ENCODE results near the gene B3GALT6.

Gene B3GALT6

DNA sequence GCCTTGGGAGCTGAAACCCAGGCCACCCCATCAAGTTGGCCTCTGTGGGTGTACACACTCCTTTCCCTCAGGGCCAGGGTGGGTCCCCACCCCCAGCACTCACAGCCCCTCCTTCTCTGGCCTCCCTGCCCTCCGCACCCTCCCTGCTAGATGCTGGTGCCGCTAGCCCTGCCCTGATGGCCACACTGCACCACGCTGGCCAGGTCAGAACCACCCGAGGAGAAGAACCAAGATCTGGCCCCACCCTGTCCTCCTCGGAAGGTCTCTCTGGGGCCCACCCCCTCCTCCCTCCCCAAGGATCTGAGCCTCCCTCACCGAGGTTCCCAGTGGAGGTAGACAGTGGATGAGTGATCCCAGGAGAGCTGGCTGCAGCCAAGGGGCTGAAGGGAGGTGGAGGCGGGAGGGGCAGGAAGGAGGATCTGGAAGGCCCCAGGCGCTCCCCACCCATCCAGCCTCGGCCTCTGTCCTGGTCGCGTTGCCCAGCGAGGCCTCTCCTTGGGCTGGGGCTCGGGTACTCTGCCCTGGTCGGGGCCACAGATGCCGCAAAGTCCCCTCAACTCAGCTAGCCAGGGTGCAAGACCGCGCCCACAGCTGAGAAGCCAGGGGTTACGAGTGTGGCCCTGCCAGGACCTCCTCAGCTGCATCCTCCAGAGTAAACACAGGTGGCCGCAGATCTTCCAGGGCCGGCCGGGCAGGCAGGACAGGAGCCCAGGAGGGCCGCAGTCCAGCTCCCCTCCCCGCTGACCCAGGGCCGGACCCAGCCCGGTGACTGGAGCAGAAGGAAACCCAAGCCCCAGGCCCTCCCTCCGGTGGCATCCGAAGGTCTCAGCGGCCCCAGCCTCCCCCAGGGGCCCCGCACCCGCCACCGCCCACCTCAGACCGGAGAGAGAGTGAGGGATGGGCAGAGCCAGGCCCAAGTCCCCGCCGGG lies 5.2 kb downstream of the B3GALT6 start:
- peaks cover 5% of the 10 kb centered on the region for H3K27me3 ChIP-seq (ENCODE audit: low read depth, low read length)
- H3K9me3 ChIP-seq (ENCODE audit: control insufficient read depth in 1 of 2, low read length in 2 of 2): no peaks in the 10 kb centered on the region
- peaks cover 0 to 10% of the 10 kb centered on the region in 2 donors for H3K4me1 ChIP-seq (ENCODE audit: control insufficient read depth in 1 of 2, insufficient read depth in 2 of 2, low read length in 2 of 2)
- H3K36me3 ChIP-seq (ENCODE audit: control insufficient read depth in 1 of 2, insufficient read depth in 2 of 2, low read length in 2 of 2): peaks cover 0 to 6% of the 10 kb centered on the region in 2 donors
- H3K4me3 ChIP-seq (ENCODE audit: low read depth in 1 of 2, low read length in 2 of 2): no peak overlapping the region
- H3K27ac ChIP-seq (ENCODE audit: low read length): no peak overlapping the region

DNA sequence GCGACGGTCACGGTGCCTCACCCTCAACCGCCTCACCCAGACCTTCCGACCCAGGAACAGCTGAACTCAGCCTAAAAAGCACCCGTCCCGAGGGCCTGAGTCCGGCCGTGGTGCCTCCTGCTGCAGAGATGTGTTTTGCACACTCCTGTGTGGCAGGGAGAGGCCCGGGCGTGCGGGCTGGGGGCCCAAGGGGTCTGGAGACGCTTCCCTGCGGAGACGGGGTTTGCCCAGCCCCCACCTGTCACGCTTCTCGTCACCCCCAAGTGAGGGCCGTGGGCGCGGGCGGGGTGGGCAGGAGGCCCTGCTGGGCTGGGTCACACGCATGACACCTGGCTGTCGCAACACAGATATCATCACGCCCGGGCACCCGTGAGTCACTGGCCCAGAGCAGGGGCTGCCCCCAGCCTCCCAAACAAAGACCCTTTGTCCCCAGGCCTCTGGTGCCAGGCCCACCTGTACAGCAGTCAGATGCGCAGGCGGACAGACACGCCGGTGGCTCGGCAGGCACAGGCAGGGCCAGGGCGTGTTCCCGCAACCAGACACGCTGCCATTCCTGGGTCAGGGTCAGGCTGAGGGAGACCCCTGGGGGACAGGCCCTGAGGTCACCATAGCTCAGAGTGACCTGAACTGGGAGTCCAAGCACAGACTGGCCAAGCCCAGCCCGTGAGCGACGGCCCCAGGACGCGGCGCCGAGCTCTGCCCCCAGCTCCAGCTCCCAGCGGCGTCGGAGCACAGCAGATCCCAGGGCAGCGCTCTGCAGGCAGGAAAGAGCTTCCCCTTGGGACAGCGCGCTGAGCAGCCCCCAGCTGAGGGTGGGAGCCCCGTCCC lies 6.1 kb downstream of the B3GALT6 start:
- Histone ChIP-seq H3K9me3 (ENCODE audit: control insufficient read depth in 1 of 2, low read length in 2 of 2) (no peaks in the 10 kb centered on the region), H3K36me3 (ENCODE audit: control insufficient read depth in 1 of 2, insufficient read depth in 2 of 2, low read length in 2 of 2) (peaks cover 0 to 6% of the 10 kb centered on the region in 2 donors), H3K27ac (ENCODE audit: low read length) (no peak overlapping the region), H3K4me1 (ENCODE audit: control insufficient read depth in 1 of 2, insufficient read depth in 2 of 2, low read length in 2 of 2) (peaks cover 0 to 4% of the 10 kb centered on the region in 2 donors), H3K27me3 (ENCODE audit: low read depth, low read length) (peaks cover 5% of the 10 kb centered on the region), H3K4me3 (ENCODE audit: low read depth in 1 of 2, low read length in 2 of 2) (no peak overlapping the region)

DNA sequence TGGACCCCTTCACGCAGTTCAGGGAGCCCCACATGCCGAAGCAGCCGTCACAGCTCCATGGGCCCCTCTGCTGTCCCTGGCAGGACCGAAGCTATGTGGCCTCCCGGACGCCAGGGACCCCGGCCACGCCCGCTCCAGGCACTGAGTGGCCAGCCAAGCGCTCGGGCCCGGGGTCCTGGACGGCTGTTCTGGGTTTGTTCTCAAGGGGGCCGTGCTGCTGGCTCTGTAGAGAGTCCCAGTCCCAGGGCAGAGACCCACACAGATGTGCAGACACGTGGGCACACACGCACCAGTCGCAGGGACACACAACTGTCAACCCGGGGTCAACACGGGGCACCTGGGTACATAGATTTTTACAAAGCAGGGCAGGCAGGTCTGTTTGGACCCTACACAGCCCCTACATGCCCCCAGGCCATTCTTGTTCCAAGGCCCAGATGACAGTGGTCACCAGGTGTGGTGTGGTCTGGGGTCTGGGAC lies 6.7 kb downstream of the B3GALT6 start:
- H3K4me1 ChIP-seq (ENCODE audit: control insufficient read depth in 1 of 2, insufficient read depth in 2 of 2, low read length in 2 of 2): no peaks in the 10 kb centered on the region
- H3K27me3 ChIP-seq (ENCODE audit: low read depth, low read length): peaks cover 5% of the 10 kb centered on the region
- no peak overlapping the region for H3K4me3 ChIP-seq (ENCODE audit: low read depth in 1 of 2, low read length in 2 of 2)
- no peak overlapping the region for H3K27ac ChIP-seq (ENCODE audit: low read length)
- no peaks in the 10 kb centered on the region for H3K9me3 ChIP-seq (ENCODE audit: control insufficient read depth in 1 of 2, low read length in 2 of 2)
- H3K36me3 ChIP-seq (ENCODE audit: control insufficient read depth in 1 of 2, insufficient read depth in 2 of 2, low read length in 2 of 2): peaks cover 0 to 6% of the 10 kb centered on the region in 2 donors

DNA sequence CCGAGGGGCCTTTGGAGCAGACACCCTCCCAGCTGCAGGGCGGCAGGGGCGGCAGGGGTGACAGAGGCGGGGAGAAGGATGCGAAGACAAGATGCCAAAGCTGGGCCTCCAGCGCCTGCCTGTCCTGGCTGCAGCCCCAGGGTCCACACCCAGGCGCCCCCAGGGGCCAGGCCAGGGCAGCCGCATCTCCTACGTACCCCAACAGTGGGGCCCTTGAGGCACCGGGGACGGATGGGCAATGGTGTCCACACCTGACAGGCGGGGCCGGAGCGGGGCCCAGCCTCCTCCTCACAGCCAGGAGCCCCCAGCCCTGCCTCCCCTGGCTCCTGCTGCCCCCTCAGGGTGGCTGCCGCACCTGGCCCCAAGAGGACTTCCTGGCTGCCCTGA lies 7.2 kb downstream of the B3GALT6 start:
- Histone ChIP-seq H3K9me3 (ENCODE audit: control insufficient read depth in 1 of 2, low read length in 2 of 2) (no peaks in the 10 kb centered on the region), H3K4me1 (ENCODE audit: control insufficient read depth in 1 of 2, insufficient read depth in 2 of 2, low read length in 2 of 2) (no peaks in the 10 kb centered on the region), H3K36me3 (ENCODE audit: control insufficient read depth in 1 of 2, insufficient read depth in 2 of 2, low read length in 2 of 2) (peaks cover 0 to 6% of the 10 kb centered on the region in 2 donors), H3K4me3 (ENCODE audit: low read depth in 1 of 2, low read length in 2 of 2) (no peak overlapping the region), H3K27me3 (ENCODE audit: low read depth, low read length) (peaks cover 5% of the 10 kb centered on the region), H3K27ac (ENCODE audit: low read length) (no peak overlapping the region)

DNA sequence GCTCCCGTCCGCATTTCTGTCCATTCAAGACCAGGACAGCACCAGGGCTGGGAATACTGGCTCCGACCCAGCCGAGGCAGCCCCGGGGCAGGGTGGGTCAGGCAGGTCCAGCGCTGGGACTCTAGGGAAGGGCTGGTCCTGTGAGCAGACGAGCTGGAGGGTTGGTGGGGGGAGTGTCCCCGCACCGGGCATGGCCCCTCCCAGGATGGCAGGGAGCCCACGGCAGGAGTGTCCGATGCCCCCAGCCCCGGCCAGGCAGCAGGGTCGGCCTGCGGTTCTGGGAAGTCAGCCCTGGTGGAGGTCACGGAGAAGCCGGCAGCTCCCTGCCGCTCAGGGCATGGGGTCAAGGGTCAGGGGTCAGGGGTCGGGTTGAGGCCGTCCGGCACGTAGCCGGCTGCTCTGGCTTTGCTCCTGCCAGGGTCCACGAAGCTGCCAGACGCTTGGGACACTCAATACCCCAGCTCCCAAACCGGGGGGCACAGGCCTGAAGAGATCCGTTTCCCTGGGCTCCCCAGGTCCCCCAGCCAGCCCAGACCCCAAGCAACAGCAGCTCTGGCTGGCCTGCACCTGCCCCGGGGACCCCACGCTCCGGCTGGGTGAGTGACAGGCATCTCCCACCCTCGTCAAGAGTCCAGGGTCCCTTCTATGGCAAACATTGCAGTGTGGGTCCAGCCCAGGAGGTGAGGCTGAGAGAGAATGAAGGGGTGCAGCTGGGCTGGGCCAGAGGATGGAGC lies 7.7 kb downstream of the B3GALT6 start:
- H3K9me3 ChIP-seq (ENCODE audit: control insufficient read depth in 1 of 2, low read length in 2 of 2): no peaks in the 10 kb centered on the region
- peaks cover 5% of the 10 kb centered on the region for H3K27me3 ChIP-seq (ENCODE audit: low read depth, low read length)
- H3K4me1 ChIP-seq (ENCODE audit: control insufficient read depth in 1 of 2, insufficient read depth in 2 of 2, low read length in 2 of 2): no peaks in the 10 kb centered on the region
- no peak overlapping the region for H3K27ac ChIP-seq (ENCODE audit: low read length)
- peaks cover 0 to 6% of the 10 kb centered on the region in 2 donors for H3K36me3 ChIP-seq (ENCODE audit: control insufficient read depth in 1 of 2, insufficient read depth in 2 of 2, low read length in 2 of 2)
- no peak overlapping the region for H3K4me3 ChIP-seq (ENCODE audit: low read depth in 1 of 2, low read length in 2 of 2)

DNA sequence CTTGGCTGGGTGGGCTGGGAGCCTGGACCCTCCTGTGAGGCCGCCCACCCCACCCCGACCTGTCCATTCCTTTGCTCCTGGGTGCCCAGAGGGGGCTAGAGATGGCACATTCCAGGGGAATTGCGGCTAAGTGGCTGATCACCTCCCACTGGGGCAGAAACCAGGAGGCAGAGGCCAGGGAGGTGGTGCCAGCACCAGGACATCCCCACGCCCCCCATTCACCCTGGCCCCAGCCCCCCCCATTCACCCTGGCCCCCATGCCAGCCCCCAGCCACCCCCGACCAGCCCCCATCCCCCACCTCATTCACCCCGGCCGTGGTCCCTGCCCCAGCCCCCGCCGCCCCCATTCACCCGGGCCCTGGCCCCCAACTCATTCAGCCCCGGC lies 8.3 kb downstream of the B3GALT6 start:
- H3K27me3 ChIP-seq (ENCODE audit: low read depth, low read length): peaks cover 5% of the 10 kb centered on the region
- no peaks in the 10 kb centered on the region for H3K9me3 ChIP-seq (ENCODE audit: control insufficient read depth in 1 of 2, low read length in 2 of 2)
- peaks cover 0 to under 1% of the 10 kb centered on the region in 2 donors for H3K36me3 ChIP-seq (ENCODE audit: control insufficient read depth in 1 of 2, insufficient read depth in 2 of 2, low read length in 2 of 2)
- H3K4me1 ChIP-seq (ENCODE audit: control insufficient read depth in 1 of 2, insufficient read depth in 2 of 2, low read length in 2 of 2): no peaks in the 10 kb centered on the region
- H3K27ac ChIP-seq (ENCODE audit: low read length): no peak overlapping the region
- H3K4me3 ChIP-seq (ENCODE audit: low read depth in 1 of 2, low read length in 2 of 2): no peak overlapping the region

DNA sequence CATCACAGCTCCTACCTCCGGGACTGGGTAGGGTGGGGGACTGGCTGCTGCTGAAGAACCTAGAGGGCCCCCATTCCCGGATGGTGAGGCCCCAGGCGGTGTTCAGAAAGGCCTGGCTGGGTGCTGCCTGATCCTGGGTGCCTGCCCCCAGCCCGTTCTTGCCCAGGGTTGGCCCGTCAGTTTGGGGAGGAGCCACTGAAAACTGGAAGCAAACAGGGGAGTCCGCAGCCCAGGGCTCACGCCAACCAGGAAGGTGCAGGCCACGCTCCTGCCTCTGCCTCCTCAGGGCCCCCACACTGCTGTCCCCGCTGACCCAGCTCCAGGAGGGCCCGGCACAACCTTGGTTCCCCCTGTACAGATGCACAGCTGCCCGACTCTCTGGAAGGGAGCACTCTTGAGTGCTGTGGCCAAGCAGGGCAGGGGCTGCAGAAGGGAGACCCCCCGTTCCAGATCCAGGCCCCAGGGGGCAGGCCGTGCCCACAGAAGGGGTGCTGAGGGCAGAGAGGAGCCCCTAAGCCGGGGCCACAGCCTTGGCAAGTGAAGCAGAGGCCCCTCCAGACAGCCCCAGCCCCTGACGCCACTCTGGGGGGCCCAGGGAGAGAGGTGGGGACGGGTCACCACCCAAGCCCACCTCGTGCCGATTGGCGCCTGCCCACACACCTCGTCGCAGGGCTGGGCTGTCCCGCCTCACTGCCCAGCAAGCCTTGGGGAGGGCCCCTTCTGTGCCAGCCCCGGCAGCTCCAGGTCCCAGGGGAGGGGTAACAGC lies 9.0 kb downstream of the B3GALT6 start:
- Histone ChIP-seq H3K27ac (ENCODE audit: low read length) (no peak overlapping the region), H3K4me1 (ENCODE audit: control insufficient read depth in 1 of 2, insufficient read depth in 2 of 2, low read length in 2 of 2) (peaks cover 0 to under 1% of the 10 kb centered on the region in 2 donors), H3K9me3 (ENCODE audit: control insufficient read depth in 1 of 2, low read length in 2 of 2) (no peaks in the 10 kb centered on the region), H3K27me3 (ENCODE audit: low read depth, low read length) (peaks cover 5% of the 10 kb centered on the region), H3K36me3 (ENCODE audit: control insufficient read depth in 1 of 2, insufficient read depth in 2 of 2, low read length in 2 of 2) (no peaks in the 10 kb centered on the region), H3K4me3 (ENCODE audit: low read depth in 1 of 2, low read length in 2 of 2) (no peak overlapping the region)

DNA sequence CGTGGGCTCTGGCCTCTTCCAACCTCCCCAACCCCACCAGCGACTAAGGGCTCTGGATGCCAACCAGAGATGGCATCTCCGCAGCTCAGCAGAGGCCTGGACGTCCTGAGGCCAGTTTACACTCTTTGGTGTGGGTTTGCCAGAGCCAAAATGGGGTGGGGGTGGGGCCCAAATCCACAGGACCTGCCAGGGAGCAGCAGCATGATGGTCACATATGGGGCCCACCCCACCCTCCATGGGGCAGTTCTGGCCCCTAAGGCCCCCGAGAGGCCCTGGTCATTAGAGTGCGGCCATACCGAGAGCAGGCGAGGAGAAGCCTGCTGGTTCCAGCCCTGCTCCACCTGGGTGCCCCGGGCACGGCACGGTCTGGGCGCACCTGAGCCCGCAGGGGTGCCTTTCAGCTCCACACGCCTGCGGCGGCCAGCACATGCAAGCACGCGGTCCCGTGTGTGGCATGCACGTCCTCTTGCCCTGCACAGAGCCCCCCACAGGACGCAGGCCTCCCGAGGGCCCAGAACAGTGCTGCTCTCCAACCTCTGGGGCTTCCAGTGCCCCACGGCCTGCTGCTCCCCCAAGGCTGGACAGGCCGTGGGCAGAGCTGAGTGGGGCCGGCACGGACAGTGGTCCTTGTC lies 9.7 kb downstream of the B3GALT6 start:
- Histone ChIP-seq H3K27me3 (ENCODE audit: low read depth, low read length) (peaks cover 5% of the 10 kb centered on the region), H3K4me1 (ENCODE audit: control insufficient read depth in 1 of 2, insufficient read depth in 2 of 2, low read length in 2 of 2) (peaks cover 0 to 6% of the 10 kb centered on the region in 2 donors)

DNA sequence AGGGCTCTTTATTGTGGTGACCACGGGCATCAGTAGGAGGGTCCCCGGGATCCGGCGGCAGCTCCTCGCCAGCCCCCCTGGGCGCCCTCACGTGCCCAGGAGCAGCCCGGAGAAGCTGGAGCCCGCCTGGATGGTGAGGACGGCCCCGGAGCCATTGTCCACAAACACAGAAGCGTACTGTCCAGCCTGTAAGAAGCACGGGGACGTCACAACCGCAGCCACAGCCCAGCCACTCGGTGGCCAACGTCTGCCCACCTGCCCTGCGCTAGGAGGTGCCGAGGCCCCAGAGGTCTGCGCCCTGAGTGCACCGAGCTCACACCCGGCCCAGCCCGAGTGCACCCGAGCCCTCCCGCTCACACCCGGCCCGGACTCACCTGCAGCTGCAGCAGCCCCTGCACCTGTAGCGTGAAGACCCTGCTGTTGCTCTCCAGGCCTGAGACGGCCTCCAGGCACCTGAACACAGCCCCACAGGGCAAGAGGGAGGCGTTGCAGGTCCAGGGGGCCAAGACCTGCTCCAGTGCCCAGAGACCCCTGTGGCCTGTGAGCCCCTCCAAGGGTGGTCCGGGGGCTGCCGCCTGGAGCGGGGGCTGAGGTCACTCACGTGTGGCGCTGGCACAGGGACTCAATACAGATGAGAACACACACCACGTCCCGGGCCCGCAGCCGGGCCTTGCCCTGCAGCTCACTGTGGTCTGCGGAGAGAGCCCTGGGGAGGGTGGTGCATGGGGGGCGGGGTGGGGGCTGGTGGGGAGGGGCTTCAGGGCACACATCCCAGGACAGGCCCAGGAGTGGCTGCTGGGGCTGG lies 10.6 kb downstream of the B3GALT6 start:
- H3K36me3 ChIP-seq (ENCODE audit: control insufficient read depth in 1 of 2, insufficient read depth in 2 of 2, low read length in 2 of 2): no peaks in the 10 kb centered on the region
- H3K4me3 ChIP-seq (ENCODE audit: low read depth in 1 of 2, low read length in 2 of 2): no peak overlapping the region
- peaks cover 10% of the 10 kb centered on the region for H3K27me3 ChIP-seq (ENCODE audit: low read depth, low read length)
- peaks cover 0 to 6% of the 10 kb centered on the region in 2 donors for H3K4me1 ChIP-seq (ENCODE audit: control insufficient read depth in 1 of 2, insufficient read depth in 2 of 2, low read length in 2 of 2)
- no peaks in the 10 kb centered on the region for H3K9me3 ChIP-seq (ENCODE audit: control insufficient read depth in 1 of 2, low read length in 2 of 2)
- H3K27ac ChIP-seq (ENCODE audit: low read length): no peak overlapping the region

More for the DNA sequence above, 9.7 kb downstream of the B3GALT6 start:
- Histone ChIP-seq H3K9me3 (ENCODE audit: control insufficient read depth in 1 of 2, low read length in 2 of 2) (no peaks in the 10 kb centered on the region), H3K27ac (ENCODE audit: low read length) (no peak overlapping the region), H3K4me3 (ENCODE audit: low read depth in 1 of 2, low read length in 2 of 2) (no peak overlapping the region), H3K36me3 (ENCODE audit: control insufficient read depth in 1 of 2, insufficient read depth in 2 of 2, low read length in 2 of 2) (no peaks in the 10 kb centered on the region)
